ENCODE data around the gene GTF3C5.

Gene GTF3C5

GRCh38 chr9:133090752-133091385 is 60.1 kb downstream of the GTF3C5 start:
- no peak for TF ChIP-seq REST (IDR thresholded peaks at IDR 0.05; ENCODE audit: insufficient read depth in 1 of 2, low read depth in 2 of 2, low read length in 2 of 2)
- no peak for TF ChIP-seq POLR2AphosphoS5 (IDR thresholded peaks at IDR 0.05; ENCODE audit: low read depth, low read length)
- TF ChIP-seq SIN3A (IDR thresholded peaks at IDR 0.05; ENCODE audit: borderline replicate concordance, insufficient read depth, low read length), result no peak

DNA sequence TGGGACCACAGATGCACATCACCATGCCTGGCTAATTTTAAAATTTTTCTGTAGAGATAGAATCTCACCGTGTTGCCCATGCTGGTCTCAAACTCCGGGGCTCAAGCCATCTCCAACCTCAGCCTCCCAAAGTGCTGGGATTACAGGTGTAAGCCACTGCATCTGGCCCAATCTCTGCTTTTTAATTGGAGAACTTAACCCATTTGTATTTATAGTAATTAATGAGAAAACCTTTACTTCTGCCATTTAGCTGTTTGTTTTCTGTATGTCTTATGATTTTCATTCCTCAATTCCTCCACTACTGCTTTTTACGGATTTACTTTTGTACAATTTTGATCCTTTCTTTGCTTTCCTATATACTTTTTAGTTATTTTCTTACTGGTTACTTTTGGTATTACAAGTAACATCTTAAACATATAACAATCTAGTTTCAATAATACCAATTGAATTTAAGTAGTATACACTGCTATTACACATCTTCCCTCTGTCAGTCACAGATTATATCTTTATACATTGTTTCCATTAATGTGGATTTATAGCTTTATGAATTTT is 64.1 kb downstream of the GTF3C5 start:
- TF ChIP-seq FOXP2 (optimal IDR thresholded peaks at IDR 0.05; ENCODE audit: borderline replicate concordance, extremely low read depth, extremely low read length, insufficient read depth) (no peak), TAF1 (IDR thresholded peaks at IDR 0.05; ENCODE audit: borderline replicate concordance, insufficient read depth, low read length) (no peak), REST (IDR thresholded peaks at IDR 0.05; ENCODE audit: insufficient read depth in 1 of 2, low read depth in 2 of 2, low read length in 2 of 2) (no peak), SIN3A (IDR thresholded peaks at IDR 0.05; ENCODE audit: borderline replicate concordance, insufficient read depth, low read length) (no peak), POLR2AphosphoS5 (IDR thresholded peaks at IDR 0.05; ENCODE audit: low read depth, low read length) (no peak)

DNA sequence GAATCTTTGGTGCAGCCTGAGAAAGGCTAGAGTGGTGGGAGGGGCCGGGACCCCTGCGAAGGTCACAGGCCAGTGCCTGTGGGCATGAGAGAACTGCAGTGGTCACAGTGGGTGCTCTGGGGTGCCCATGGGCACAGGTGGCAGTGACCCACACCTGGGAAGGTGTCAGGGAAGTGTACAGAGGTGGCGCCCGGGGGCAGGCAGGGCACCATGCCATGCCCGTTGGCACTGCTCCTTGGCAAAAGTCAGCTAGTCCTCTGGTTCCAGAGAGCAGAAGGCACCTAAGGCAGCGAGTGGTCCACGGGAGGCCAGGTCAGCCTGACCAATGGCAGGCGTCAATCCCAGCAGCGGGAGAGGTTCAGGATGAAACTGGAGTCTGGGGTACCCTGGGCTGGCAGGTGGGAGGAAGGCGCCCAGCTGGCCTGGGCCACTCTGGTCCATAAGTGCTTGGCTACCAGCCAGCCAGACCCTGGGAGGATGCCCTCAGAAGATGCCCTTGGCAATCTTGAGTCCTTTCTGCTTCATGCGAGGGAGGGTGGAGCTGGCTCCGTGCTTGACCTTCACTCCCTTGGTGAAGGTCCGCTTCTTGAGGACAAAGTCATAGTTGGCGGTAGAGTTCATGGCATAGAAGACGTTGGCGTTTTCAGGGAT is 67.4 kb downstream of the GTF3C5 start:
- TF ChIP-seq REST (IDR thresholded peaks at IDR 0.05; ENCODE audit: insufficient read depth in 1 of 2, low read depth in 2 of 2, low read length in 2 of 2) (no peak), TAF1 (IDR thresholded peaks at IDR 0.05; ENCODE audit: borderline replicate concordance, insufficient read depth, low read length) (no peak), SIN3A (IDR thresholded peaks at IDR 0.05; ENCODE audit: borderline replicate concordance, insufficient read depth, low read length) (no peak), POLR2AphosphoS5 (IDR thresholded peaks at IDR 0.05; ENCODE audit: low read depth, low read length) (no peak), FOXP2 (optimal IDR thresholded peaks at IDR 0.05; ENCODE audit: borderline replicate concordance, extremely low read depth, extremely low read length, insufficient read depth) (no peak)

GRCh38 chr9:133098871-133099270 is 68.1 kb downstream of the GTF3C5 start:
- TF ChIP-seq POLR2AphosphoS5 (IDR thresholded peaks at IDR 0.05; ENCODE audit: low read depth, low read length), result no peak
- no peak for TF ChIP-seq SIN3A (IDR thresholded peaks at IDR 0.05; ENCODE audit: borderline replicate concordance, insufficient read depth, low read length)
- no peak for TF ChIP-seq TAF1 (IDR thresholded peaks at IDR 0.05; ENCODE audit: borderline replicate concordance, insufficient read depth, low read length)
- no peak for TF ChIP-seq REST (IDR thresholded peaks at IDR 0.05; ENCODE audit: insufficient read depth in 1 of 2, low read depth in 2 of 2, low read length in 2 of 2)

Measured in PFSK-1 (cell line).